HG03064 (cell line): ENCODE data around the gene DTWD2.
"Not testable (repeated sequence)": the region's sequence is repeated elsewhere in the genome, so short reads cannot be mapped to it uniquely, and the experiment has no call there.

Experiments
- ATAC-seq: cut with Tn5 transposase; IDR thresholded peaks from one replicate; pipeline ENCODE4 v1.9.1; 2021; ENCODE audit warnings: low read depth; ENCODE audit not compliant: unreplicated experiment

Gene DTWD2

DNA sequence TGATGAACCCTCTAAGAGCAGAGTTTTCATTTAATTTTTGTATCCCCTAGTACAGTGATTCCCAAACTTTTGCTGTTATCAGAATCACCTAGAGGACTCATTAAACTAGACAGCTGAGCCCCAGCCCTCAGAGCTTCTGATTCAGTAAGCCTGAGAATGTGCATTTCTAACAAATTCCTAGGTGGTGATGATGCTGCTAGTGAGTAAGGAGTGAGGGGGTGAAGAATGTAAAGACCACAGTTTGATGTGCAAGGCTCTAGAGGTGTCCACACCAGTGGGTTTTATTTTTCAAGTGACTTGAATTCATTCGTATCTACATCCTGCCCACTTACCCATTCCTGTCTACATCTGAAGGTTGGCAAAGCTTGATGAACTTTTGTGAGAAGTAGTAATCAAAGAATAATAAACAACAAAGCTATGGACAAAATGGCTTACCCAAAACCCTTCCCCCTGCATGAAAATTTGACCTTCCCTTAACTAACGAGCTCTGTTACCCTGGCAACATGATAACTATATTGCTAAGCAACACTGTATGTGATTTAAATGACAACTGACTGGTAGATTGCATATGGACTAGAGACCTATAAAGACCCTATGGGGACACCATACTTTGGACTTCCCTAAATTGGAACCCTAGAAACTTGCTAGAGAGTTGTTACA lies 35.2 kb downstream of the DTWD2 start:
- ATAC-seq: no peak

DNA sequence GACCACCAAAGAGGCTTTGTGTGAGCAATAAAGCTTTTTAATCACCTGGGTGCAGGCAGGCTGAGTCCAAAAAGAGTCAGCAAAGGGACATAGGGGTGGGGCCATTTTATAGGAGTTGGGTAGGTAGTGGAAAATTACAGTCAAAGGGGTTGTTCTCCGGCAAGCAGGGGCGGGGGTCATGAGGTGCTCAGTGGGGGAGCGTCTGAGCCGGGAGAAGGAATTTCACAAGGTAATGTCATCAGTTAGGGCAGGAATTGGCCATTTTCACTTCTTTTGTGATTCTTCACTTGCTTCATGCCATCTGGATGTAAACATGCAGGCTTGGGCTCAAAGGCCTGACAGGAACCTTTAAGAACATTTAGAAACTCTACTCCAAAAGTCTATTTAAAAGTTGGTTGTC lies 36.0 kb downstream of the DTWD2 start:
- ATAC-seq: not testable (repeated sequence)

DNA sequence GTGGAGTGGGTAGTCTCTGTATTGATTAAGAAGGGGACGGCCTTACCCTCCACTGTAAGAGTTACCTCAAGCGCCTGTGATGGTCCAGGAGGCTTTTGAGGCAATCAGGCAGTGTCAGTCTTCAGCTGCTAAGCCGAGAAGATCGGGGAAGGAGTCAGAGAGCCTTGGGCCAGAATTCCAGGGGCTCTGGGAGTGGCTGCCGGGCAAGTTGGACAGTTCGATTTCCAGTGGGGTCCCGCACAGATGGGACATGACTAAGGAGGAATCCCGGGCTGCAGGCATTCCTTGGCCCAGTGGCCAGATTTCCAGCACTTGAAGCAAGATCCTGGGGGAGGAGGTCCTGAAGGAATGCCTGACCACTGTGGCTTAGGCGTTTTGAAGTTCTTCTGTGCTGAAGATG lies 38.0 kb downstream of the DTWD2 start:
- ATAC-seq: not testable (repeated sequence)

DNA sequence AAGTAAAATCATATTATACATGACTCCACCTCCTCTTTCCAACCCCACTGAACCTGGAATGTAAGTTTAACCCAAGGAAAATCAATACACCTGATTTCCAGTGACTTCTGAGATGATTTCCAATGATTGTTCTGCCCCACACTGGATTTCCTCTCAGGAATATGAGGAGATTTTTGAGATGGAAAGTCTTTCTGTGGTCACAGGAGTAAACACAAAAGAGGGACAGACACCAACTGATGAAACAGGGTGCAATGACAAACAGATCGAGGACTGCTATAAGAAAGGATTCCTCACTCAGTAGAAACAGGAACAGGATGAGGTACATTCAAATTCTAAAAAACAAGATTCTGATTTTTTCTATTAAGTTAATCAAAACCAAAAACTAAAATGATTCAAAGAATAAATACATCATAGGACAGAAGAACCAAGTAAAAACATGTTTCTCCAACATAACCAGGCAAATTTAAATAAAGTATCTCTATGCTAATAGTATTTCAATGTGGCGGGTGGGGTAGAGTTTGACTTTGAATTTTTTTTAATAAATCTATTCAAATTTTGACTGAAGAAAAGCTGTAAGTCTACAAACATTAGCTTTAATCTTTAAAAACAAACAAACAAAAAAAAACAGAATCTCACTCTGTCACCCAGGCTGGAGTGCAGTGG lies 42.1 kb downstream of the DTWD2 start:
- ATAC-seq: no peak

DNA sequence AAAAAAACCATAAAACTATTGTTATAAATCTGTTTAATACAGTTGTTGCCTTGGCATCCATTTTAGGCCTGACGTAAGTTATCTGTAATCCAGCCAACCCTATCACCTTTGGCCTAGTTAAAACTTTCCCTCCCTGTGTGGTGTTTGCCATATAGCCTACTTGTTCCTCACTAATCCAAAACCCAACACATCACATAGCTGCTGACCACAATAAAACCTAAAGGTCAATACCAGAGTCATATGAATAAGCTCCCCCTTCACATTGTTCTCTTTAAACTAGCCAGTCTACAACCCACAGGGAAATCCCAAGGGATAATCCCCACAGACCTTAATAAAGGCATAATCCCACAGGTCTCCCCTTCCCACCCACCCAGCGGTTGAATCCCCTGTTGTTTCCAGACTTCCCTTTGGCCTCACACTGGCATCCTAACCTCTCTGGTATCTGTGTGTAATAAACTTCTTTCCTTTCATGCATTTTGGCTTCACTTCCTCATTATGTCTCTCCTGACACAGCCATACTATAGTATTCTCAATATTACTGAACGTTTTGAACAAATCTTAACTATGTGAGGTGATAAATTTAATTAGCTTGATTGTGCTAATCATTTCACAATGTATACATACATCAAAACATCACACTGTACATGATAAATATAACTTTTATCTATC lies 50.8 kb downstream of the DTWD2 start:
- ATAC-seq: no peak

DNA sequence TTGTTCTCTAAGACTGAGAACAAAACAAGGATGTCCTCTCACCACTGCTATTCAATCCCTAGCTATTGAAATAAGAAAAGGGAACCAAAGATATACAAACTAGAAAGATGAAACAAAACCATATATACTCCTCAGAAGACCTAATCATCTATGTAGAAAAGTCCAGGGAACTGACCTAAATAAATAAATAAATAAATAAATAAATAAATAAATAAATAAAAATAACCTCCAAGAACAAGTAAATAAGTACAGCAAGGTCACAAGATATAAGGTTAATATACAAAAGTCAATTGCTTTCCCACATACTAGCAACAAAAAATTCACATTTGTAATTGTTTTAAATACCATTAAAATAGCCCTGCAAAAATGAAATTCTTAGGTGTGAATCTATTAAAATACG lies 54.6 kb downstream of the DTWD2 start:
- ATAC-seq: no peak

DNA sequence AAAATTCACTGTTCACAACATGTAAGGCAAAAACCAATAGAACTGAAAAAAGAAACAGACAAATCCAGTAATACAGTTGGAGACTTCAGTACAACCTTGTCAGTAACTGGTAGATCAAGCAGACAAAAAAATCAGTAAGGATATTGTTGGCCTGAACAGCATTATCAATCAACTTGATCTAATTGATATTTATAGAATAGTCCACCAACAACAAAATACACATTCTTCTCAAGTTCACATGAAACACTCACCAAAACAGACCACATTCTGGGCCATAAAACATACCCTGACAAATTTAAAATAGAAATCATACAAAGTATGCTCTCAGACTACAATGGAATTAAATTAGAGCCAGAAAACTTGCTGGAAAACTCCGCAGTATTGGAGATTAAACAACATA lies 56.8 kb downstream of the DTWD2 start:
- ATAC-seq: no peak

DNA sequence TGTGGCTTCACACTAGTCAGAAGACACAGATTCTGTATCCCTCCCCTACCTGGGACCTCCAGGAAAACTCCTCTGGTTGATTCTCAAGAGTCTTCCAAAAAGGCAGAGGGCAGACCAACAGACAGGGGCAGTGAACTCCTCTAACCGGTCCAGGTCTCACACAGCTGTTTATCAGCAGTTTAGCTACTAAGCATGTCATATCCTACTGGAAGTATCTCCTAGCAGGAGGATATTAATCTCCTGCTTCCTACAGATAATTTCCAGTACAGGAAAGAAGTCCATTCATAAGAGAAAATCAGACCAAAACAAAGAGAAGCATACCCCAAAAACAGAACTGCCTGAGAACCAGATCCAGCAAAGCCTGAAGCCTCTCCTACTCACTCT lies 64.3 kb downstream of the DTWD2 start:
- no peak for ATAC-seq

DNA sequence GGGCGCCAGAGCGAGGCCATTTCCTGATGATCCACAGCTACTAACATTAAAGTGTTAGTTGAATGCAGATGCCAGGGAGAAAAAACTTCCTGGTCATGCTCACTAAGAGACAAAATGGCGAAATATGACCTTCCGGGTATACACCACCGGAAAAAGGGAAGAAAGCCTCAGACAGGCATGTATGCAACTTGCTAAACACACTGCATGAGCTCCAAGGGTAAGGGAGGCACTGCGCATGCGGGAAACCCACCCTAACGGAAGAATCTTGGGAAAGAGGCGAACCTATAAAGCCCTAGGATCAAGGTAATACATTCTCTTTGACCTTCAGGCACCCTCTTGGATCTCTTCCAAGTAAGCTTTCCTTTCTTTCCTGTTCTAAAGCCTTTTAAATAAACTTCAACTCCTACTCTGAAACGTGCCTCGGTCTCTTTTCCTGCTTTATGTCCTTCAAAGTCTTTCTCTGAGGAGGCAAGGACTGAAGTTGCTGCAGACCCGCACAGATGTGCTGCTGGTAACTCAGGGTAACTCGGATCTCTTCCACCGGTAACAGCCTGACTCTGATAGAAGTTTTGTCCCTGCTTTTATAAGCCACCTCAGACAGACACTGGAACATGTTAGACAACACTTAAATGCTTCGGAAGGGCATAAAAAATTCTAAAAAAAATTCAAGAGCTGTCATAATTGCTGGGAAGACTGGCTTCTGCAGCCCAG lies 64.9 kb downstream of the DTWD2 start:
- ATAC-seq: no peak

DNA sequence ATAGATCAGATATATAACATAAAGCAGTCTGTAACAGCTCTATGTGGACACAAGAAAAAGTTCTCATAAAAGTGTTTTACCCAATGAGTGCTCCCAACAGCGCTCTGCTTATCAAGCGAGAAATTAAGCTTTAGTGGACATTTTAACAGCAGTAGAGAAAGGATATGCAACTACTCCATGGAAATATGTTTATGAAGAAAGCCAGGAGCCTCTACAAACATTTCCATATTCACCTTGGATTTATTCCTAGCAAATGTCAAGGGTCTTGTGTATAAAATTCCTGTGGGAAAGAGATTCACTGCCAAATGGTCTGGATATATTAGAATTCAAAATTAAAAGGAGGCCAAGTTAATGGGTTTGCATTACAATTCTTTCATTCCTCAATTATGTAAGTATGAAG lies 66.5 kb downstream of the DTWD2 start:
- ATAC-seq: no peak

DNA sequence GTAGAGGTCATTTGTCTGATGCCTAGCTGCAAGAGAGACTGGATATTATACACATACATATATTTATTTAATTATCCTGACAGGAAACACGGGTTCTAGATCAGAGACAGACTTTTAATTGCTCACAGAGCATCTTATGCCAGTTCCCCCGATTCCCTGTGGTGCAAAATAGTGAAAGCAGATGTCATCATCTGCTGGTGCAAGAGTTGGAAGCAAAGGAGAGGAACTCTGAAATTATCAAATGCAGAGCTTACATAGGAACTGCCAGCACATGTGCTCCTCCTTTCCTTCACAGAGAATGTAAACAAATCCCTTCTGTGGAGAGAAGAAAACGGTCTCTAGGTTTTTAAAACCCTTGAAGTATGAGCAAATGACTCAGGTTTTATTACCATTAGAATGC lies 69.3 kb downstream of the DTWD2 start:
- no peak for ATAC-seq

DNA sequence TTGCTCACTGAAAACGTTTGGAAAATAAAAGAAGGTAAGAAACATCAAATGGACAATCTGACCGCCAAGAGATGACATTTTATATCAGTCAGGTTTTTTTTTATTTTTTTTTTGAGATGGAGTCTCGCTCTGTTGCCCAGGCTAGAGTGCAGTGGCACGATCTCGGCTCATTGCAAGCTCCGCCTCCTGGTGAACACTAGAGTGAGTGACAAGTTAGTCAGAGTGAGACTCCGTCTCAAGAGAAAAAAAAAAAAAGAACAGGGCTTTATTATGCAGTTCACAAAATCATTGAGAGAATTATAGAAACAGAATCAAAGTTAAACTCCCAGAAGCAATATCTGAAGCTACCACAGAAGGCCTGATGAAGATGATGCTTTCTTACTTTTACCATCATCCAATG lies 70.1 kb downstream of the DTWD2 start:
- no peak for ATAC-seq

DNA sequence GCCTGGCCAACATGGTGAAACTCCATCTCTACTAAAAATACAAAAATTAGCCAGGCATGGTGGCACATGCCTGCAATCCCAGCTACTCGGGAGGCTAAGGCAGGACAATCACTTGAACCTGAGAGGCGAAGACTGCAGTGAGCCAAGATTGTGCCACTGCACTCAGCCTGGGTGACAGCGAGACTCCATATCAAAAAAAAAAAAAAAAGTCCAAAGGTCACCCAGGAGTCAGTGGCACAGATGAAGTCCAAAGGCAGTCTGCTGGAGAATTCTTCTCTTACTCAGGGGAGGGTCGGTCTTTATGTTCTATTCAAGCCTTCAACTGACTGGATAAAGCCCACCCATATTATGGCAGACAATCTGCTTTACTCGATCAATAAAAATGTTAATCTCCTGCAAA lies 80.8 kb downstream of the DTWD2 start:
- ATAC-seq: not testable (repeated sequence)

DNA sequence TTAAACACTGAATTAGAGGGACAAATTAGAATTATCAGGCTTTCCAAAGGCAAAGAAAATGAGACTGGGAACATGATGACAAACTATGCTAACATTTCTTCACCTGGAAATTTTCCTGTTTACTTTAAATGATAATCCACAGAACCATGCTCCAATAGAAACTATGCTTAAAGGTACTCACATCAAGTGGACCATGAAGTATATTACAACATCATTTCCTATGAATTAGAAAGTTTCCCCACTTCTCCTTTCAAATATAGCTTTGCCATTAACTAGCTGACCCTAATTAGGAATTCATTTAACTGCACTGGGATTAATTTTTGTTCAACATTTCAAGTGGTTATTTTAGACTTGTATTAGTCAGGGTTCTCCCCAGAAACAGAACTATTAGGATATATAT lies 81.4 kb downstream of the DTWD2 start:
- no peak for ATAC-seq

DNA sequence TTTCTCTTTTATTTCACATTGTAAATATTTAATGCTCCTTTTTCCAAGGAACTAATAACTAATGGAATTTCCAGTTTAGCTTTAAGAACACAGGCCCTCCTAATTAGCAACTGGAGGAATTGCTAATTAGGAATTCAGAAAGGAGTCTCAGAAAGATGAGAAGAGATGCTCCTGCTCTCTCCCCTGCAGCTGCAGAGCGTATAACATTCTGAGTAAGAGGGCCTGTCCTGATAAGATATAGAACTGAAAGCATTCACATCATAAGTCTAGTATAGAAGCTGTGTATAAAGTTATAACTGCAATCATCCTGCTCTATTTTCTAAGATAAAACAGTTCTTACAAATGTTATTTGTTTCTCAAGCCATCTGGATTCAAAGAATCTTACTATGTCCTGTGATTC lies 83.2 kb downstream of the DTWD2 start:
- ATAC-seq: no peak

DNA sequence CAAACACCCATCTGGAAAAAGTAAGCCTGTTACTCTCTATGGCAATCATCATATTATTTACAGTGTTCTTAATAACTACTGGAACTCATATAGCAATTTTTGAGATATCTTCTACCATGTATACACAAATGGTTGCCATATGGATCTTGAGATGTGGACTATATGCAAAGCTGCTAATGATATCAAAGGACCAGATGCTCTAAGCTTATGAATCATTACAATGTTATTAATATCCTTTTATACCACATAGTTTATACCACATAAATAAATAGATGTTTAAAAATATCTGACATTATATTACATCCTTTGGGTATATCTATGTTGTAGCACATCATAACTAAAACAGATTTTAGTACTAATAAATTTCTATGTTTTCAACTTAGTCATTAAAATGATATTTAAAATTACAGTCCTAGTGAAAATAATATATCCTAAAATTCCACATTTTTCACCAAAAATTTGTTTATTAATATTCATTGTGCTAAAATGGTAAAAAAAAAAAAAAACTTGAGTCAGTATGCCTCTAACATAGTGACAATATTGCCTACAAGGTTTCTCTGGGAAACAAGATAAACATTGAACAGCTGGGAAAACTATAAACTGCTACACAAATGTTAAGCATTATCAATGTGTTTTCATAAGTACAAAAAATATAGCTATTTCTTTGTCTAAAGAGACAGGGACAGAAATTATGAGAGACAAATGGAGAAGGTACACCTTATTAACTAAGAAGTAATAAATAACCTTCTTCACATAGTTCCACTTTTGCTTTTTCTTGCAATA lies 85.5 kb downstream of the DTWD2 start:
- no peak for ATAC-seq

DNA sequence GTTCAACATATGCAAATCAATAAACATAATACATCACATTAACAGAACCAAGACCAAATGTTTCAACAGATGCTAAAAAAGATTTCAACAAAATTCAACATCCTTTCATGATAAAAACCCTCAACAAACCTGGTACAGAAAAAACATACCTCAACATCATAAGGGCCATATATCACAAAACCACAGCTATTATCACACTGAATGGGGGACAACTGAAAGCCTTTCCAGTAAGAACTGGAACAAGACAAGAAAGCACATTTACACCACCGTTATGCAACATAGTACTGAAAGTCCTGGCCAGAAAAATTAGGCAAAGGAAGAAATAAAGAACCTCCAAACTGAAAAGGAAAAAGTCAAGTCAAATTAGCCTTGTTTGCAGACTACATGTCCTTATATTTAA lies 93.6 kb downstream of the DTWD2 start:
- no peak for ATAC-seq

DNA sequence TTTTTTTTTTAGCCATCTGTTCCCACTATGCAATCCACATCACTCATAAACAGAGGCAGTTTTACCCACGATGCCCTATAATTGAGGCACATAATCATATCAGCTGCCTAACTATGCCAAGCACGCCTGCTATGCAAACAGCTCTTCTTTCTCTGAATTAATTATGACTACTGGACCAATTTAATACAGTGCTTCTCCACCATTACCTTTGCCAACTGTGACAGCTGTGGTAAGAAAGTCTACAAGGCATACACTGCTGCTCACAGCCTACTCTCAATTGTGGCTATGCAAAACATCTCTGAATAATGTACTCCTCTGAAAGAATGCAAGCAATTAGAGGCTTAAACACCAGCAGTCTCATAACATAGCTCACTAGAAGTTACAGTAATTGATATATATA lies 97.1 kb downstream of the DTWD2 start:
- ATAC-seq: no peak

DNA sequence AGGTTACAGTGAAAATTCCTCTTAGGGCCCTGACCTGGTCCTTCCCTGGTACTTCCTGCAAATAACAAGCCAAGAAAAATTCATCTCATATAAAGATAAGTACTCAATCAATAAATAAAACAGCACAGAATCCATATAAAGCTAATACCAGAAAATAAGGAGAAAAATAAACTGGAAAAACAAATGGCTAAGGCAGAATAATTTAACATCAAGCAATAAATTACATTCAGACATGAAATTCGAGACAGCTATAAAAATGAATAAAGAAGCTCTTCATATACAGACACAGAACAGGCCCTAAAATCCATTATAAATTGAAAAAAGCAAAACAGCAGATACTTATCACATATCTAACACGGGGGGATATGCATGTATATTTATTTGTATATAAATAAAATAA lies 99.2 kb downstream of the DTWD2 start:
- no peak for ATAC-seq

DNA sequence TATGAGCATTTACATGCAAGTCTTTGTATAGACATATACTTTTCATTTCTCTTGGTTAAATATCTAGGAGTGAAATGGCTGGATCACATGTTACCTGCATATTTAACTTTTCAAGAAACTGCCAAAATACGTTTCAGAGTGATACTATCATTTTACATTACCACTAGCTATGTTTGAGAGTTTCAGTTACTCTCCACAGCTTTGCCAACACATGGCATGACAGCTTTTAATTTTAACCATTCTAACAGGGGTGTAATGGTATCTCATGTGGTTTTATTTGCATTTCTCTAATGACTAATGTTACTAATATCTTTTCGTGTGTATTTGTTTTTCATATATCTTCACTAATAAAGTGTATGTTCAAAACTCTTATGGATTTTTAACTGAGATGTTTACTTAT lies 99.8 kb downstream of the DTWD2 start:
- no peak for ATAC-seq

DNA sequence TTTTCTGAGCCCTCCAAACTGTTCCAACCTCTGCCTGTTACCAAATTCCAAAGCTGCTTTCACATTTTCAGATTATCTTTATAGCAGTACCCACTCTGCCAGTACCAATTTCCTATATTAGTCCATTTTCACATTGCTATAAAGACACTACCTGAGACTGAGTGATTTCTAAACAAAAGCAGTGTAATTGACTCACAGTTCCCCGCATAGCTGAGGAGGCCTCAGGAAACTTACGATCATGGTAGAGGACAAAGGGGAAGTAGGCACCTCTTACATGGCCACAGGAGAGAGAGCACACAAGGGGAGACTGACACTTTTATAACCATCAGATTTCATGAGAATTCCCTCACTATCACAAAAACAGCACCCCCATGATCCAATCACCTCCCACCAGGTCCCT lies 105.0 kb downstream of the DTWD2 start:
- no peak for ATAC-seq
